ENCODE data around the gene HSPA9.

The HSPA9 gene

GRCh38 chr5:138523406-138523805 lies 51.8 kb downstream of the HSPA9 start:
- peaks cover 38% of the 10 kb centered on the region for H3K36me3 ChIP-seq (ENCODE audit: insufficient read depth, low read length)
- DNase-seq (no peak), ATAC-seq (ENCODE audit: insufficient read depth, low read depth) (no peak)
- H3K9ac ChIP-seq (ENCODE audit: low read depth, low read length) = no peak overlapping the region
- H3K79me2 ChIP-seq (ENCODE audit: insufficient read depth, low read length) = peaks cover 91% of the 10 kb centered on the region
- H3K4me1 ChIP-seq (ENCODE audit: insufficient read depth, low read length) = no peaks in the 10 kb centered on the region
- no peak overlapping the region for H3K27ac ChIP-seq (ENCODE audit: low read length)
- no peak overlapping the region for H3K4me3 ChIP-seq (ENCODE audit: low read depth in 1 of 2, low read length in 2 of 2)
- H3K27me3 ChIP-seq (ENCODE audit: insufficient read depth, low read length, poor library complexity) = no peaks in the 10 kb centered on the region
- TF ChIP-seq EZH2 (IDR thresholded peaks at IDR 0.05; ENCODE audit: borderline replicate concordance, low read depth, low read length, severe bottlenecking) = no peak
- TF ChIP-seq, protein P1, sequence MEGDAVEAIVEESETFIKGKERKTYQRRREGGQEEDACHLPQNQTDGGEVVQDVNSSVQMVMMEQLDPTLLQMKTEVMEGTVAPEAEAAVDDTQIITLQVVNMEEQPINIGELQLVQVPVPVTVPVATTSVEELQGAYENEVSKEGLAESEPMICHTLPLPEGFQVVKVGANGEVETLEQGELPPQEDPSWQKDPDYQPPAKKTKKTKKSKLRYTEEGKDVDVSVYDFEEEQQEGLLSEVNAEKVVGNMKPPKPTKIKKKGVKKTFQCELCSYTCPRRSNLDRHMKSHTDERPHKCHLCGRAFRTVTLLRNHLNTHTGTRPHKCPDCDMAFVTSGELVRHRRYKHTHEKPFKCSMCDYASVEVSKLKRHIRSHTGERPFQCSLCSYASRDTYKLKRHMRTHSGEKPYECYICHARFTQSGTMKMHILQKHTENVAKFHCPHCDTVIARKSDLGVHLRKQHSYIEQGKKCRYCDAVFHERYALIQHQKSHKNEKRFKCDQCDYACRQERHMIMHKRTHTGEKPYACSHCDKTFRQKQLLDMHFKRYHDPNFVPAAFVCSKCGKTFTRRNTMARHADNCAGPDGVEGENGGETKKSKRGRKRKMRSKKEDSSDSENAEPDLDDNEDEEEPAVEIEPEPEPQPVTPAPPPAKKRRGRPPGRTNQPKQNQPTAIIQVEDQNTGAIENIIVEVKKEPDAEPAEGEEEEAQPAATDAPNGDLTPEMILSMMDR (IDR thresholded peaks at IDR 0.05; ENCODE audit: borderline replicate concordance, extremely low read depth, low read length, poor library complexity, severe bottlenecking) = no peak
- H4K20me1 ChIP-seq (ENCODE audit: insufficient read depth, low read length) = peaks cover 42% of the 10 kb centered on the region; the same call in 1 of the 2 replicates
- no peaks in the 10 kb centered on the region for H3K9me3 ChIP-seq (ENCODE audit: insufficient read depth, low read length, severe bottlenecking)
- no peak overlapping the region for H3K4me2 ChIP-seq (ENCODE audit: insufficient read depth, low read length)
- H2AFZ ChIP-seq (ENCODE audit: low read depth, low read length) = no peak overlapping the region

DNA sequence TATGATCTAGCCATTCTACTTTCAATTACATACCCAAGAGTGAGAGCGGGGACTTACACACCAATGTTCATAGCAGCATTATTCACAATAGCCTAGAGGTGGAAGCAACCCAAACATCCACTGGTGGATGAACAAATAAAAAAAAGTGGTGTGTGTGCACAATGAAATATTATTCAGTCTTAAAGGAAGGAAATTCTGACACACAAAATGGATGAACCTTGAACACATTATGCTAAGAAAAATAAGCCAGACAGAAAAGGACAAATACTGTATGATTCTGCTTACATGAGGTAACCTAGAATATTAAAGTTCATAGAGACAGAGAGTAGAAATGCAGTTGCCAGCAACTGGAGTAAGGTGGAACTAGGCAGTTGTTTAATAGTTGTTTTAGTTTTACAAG lies 54.2 kb downstream of the HSPA9 start:
- peaks cover 45% of the 10 kb centered on the region for H3K36me3 ChIP-seq (ENCODE audit: insufficient read depth, low read length)
- DNase-seq (no peak), ATAC-seq (ENCODE audit: insufficient read depth, low read depth) (no peak)
- no peaks in the 10 kb centered on the region for H3K4me1 ChIP-seq (ENCODE audit: insufficient read depth, low read length)
- H3K9me3 ChIP-seq (ENCODE audit: insufficient read depth, low read length, severe bottlenecking) = no peaks in the 10 kb centered on the region
- no peak overlapping the region for H3K4me2 ChIP-seq (ENCODE audit: insufficient read depth, low read length)
- H3K9ac ChIP-seq (ENCODE audit: low read depth, low read length) = no peak overlapping the region
- no peak overlapping the region for H3K27ac ChIP-seq (ENCODE audit: low read length)
- H4K20me1 ChIP-seq (ENCODE audit: insufficient read depth, low read length) = peaks cover 32% of the 10 kb centered on the region; the same call in 1 of the 2 replicates
- H3K4me3 ChIP-seq (ENCODE audit: low read depth in 1 of 2, low read length in 2 of 2) = no peak overlapping the region
- no peaks in the 10 kb centered on the region for H3K27me3 ChIP-seq (ENCODE audit: insufficient read depth, low read length, poor library complexity)
- TF ChIP-seq EZH2 (IDR thresholded peaks at IDR 0.05; ENCODE audit: borderline replicate concordance, low read depth, low read length, severe bottlenecking) = no peak
- TF ChIP-seq, protein P1 (IDR thresholded peaks at IDR 0.05; ENCODE audit: borderline replicate concordance, extremely low read depth, low read length, poor library complexity, severe bottlenecking) = no peak
- peaks cover 76% of the 10 kb centered on the region for H3K79me2 ChIP-seq (ENCODE audit: insufficient read depth, low read length)
- no peak overlapping the region for H2AFZ ChIP-seq (ENCODE audit: low read depth, low read length)

DNA sequence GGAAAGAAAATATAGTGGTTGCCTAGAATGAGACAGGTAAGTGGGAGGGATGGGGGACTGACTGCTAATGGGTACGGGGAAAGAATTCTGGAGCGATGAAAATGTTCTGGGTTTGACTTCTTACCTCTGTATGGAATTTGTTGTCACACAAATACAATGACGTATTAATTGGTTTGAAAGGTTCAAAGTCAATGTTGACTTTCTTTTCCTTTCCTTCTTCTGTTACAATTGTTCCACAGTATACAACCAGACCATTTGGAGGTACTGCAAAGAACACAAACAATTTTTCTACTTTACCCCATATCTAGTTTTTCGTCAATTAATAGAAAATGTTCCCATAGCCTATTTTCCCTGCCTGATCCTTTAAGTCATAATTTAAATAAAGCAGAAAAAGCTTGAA lies 57.8 kb downstream of the HSPA9 start:
- H3K9me3 ChIP-seq (ENCODE audit: insufficient read depth, low read length, severe bottlenecking) = no peaks in the 10 kb centered on the region
- no peak overlapping the region for H3K4me3 ChIP-seq (ENCODE audit: low read depth in 1 of 2, low read length in 2 of 2)
- no peaks in the 10 kb centered on the region for H3K27me3 ChIP-seq (ENCODE audit: insufficient read depth, low read length, poor library complexity)
- no peak for DNase-seq
- peaks cover 30% of the 10 kb centered on the region; the same call in 1 of the 2 replicates for H4K20me1 ChIP-seq (ENCODE audit: insufficient read depth, low read length)
- H3K9ac ChIP-seq (ENCODE audit: low read depth, low read length) = no peak overlapping the region
- no peak overlapping the region for H3K27ac ChIP-seq (ENCODE audit: low read length)
- H3K4me2 ChIP-seq (ENCODE audit: insufficient read depth, low read length) = no peak overlapping the region
- H3K4me1 ChIP-seq (ENCODE audit: insufficient read depth, low read length) = no peaks in the 10 kb centered on the region
- ATAC-seq (ENCODE audit: insufficient read depth, low read depth) = no peak
- TF ChIP-seq, protein P1 (IDR thresholded peaks at IDR 0.05; ENCODE audit: borderline replicate concordance, extremely low read depth, low read length, poor library complexity, severe bottlenecking) = no peak
- TF ChIP-seq EZH2 (IDR thresholded peaks at IDR 0.05; ENCODE audit: borderline replicate concordance, low read depth, low read length, severe bottlenecking) = no peak
- H2AFZ ChIP-seq (ENCODE audit: low read depth, low read length) = no peak overlapping the region
- H3K36me3 ChIP-seq (ENCODE audit: insufficient read depth, low read length) = peaks cover 74% of the 10 kb centered on the region
- peaks cover 51% of the 10 kb centered on the region for H3K79me2 ChIP-seq (ENCODE audit: insufficient read depth, low read length)

Measured in DND-41 (cell line).